Right ventricle myocardium superior (tissue), 1 donor: Measurements from ENCODE around the gene KRTAP10-8. TPM values are rescaled to one million over a fixed set of nuclear protein-coding genes. Genes with fewer than 3 reads are reported as not detected.
"Not testable (repeated sequence)": the region's sequence is repeated elsewhere in the genome, so short reads cannot be mapped to it uniquely, and the experiment has no call there.

Experiments used
- ATAC-seq: fragments of 200-7000 bp; cut with Tn5 transposase; one replicate; pipeline ENCODE4 v1.9.1; 2020; ENCODE audit warnings: mild to moderate bottlenecking; ENCODE audit not compliant: poor library complexity
- DNase-seq: peaks from one replicate; pipeline ENCODE4 v3.0.0-alpha.2; 2020
- intact Hi-C: fragments of 100-400 bp; cut with DNase I; formaldehyde crosslinking; loops from one replicate; pipeline ENCODE4 v1.11.2; 2022
- total RNA-seq: library from RNA; stranded (reverse); fragmentation: NEBNext Ultra II Directional; extraction: Animal tissue kit (Norgen Biotek cat#: 25700); gene quantifications from one replicate; pipeline ENCODE4 v1.2.1, GENCODE V29; 2021
- donor health status: DM: no; HTN: yes; CAD: no; lungs with severe emphysema.

KRTAP10-8 gene
- total RNA-seq, 1 donor from 2014 or later, result not detected

- DNase-seq (no peak), ATAC-seq (no peak)
- intact Hi-C loops, result no loop called here
These were observed 41.2 kb downstream of the KRTAP10-8 start for GRCh38 chr21:44653123-44653522.

- DNase-seq, result no peak
- intact Hi-C loops, result no loop called here
- no peak for ATAC-seq
These were observed 42.0 kb downstream of the KRTAP10-8 start for GRCh38 chr21:44653656-44654575.

DNA sequence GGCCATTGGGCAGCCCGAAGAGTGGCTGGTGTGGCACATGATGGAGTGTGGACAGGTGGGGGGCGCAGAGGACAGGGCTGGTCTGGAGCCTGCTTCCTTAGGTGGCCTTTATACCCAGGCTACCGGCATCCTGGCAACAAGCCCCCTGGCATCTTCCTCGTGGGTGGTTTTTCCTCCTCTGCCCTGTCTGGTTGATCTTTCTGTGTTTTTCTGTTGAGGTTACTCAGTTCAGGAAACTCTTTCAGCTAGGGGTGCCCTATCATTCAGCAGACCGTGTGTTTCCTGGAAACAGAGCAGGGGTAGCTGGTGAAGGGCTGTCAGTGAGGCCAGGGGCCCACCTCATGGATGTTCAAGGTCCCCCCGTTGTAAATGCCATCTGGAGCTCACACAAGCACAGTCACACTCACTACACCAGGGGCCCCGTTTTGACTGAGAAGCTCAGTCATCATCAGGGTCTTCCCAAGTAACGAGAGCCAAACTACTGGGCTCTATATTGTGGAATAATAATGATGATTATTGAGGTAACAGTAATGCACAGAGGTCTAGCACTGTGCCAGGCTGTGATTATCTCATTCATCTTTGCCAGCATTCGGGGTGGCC is 42.8 kb downstream of the KRTAP10-8 start, which contains the start of gene KRTAP12-4:
Gene KRTAP12-4 (minus strand): TSS at position 84 of the 600 bp plus-strand sequence. CDS start 45 bp downstream, at position 39.
- intact Hi-C loops, result no loop called here
- ATAC-seq, result no peak

GRCh38 chr21:44656868-44657267 is 45.0 kb downstream of the KRTAP10-8 start:
- DNase-seq (no peak), ATAC-seq (no peak)
- intact Hi-C loops, result no loop called here

More for the DNA sequence above, 42.8 kb downstream of the KRTAP10-8 start, which contains the start of gene KRTAP12-4:
- DNase-seq, result no peak

GRCh38 chr21:44657635-44658540 is 46.0 kb downstream of the KRTAP10-8 start, which contains the start of gene KRTAP12-3:
TSS of gene KRTAP12-3 (plus strand) at chr21:44657932. CDS start at chr21:44657980, 48 bp downstream.
- no peak for ATAC-seq
- DNase-seq, result no peak
- intact Hi-C loops, result no loop called here

DNA sequence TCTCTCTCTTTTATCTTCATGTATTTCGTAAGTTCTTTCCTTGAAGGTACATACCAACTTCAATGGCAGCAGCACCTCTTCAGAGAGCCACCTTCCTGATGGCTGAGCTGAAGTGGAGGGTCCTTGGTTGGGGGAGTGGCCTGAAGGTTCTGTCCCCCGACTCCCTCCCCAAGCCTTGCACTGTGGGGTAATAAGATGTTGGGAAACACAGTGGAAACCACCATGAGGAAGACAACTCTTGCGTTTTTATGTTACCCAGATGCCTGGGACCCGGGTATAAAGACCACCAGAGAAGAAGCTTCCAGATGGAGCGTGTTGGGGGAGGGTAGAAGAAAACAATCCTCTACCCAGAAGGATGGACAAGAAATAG is 46.6 kb downstream of the KRTAP10-8 start:
- ATAC-seq, result no peak
- no peak for DNase-seq
- intact Hi-C loops, result no loop called here

- intact Hi-C loops, result no loop called here
- DNase-seq (no peak), ATAC-seq (no peak)
These were observed 47.2 kb downstream of the KRTAP10-8 start for GRCh38 chr21:44658913-44659595.

- DNase-seq, intact Hi-C loops, ATAC-seq: not testable (repeated sequence)
These were observed 49.7 kb downstream of the KRTAP10-8 start for GRCh38 chr21:44661567-44661966.

Other genes starting within 250 kb of the KRTAP10-8 start
- 2.7 TPM for gene LRRC3, start 156.6 kb upstream of the KRTAP10-8 start, total RNA-seq
- gene KRTAP10-1, start 71.9 kb upstream of the KRTAP10-8 start, total RNA-seq, result not detected
- not detected for gene KRTAP10-2, start 60.6 kb upstream of the KRTAP10-8 start, total RNA-seq
- not detected for gene KRTAP10-3, start 53.3 kb upstream of the KRTAP10-8 start, total RNA-seq
- gene KRTAP10-4, start 38.4 kb upstream of the KRTAP10-8 start, total RNA-seq, result not detected
- not detected for gene KRTAP10-5, start 31.5 kb upstream of the KRTAP10-8 start, total RNA-seq
- not detected for gene KRTAP10-6, start 19.6 kb upstream of the KRTAP10-8 start, total RNA-seq
- gene KRTAP10-7, start 11.5 kb upstream of the KRTAP10-8 start, total RNA-seq, result not detected
- gene KRTAP10-9, start 15.0 kb downstream of the KRTAP10-8 start, total RNA-seq, result not detected
- not detected for gene KRTAP10-10, start 25.3 kb downstream of the KRTAP10-8 start, total RNA-seq
- not detected for gene KRTAP10-11, start 34.3 kb downstream of the KRTAP10-8 start, total RNA-seq
- gene KRTAP12-4, start 42.6 kb downstream of the KRTAP10-8 start, total RNA-seq, result not detected
- gene KRTAP12-3, start 45.9 kb downstream of the KRTAP10-8 start, total RNA-seq, result not detected
- not detected for gene KRTAP12-2, start 54.8 kb downstream of the KRTAP10-8 start, total RNA-seq
- gene KRTAP12-1, start 70.1 kb downstream of the KRTAP10-8 start, total RNA-seq, result not detected
- not detected for gene KRTAP10-12, start 85.1 kb downstream of the KRTAP10-8 start, total RNA-seq
- 0.51 TPM for gene TSPEAR, start 99.5 kb downstream of the KRTAP10-8 start, total RNA-seq
- 64.5 TPM for gene UBE2G2, start 189.7 kb downstream of the KRTAP10-8 start, total RNA-seq
- 66.5 TPM for gene SUMO3, start 206.0 kb downstream of the KRTAP10-8 start, total RNA-seq